PFSK-1 (cell line): ENCODE data around the gene HS2ST1.

Experiments used
- POLR2AphosphoS5 ChIP-seq: IDR thresholded peaks from 2 replicates; pipeline ENCODE4 v1.6.1; 2012; ENCODE audit warnings: low read depth, mild to moderate bottlenecking, control low read depth, low read length, moderate library complexity
- TF ChIP-seq, protein P1 (sequence below), 2 experiments: IDR thresholded peaks; 2 replicates each; pipeline versions ENCODE4 v1.6.1 to v1.8.0; 2011 to 2012; ENCODE audit warnings: low read depth in 2 of 2, low read length in 2 of 2, control low read depth in 1 of 2, inconsistent platforms in 1 of 2, mild to moderate bottlenecking in 1 of 2, moderate library complexity in 1 of 2; ENCODE audit not compliant: insufficient read depth in 1 of 2

DNA sequence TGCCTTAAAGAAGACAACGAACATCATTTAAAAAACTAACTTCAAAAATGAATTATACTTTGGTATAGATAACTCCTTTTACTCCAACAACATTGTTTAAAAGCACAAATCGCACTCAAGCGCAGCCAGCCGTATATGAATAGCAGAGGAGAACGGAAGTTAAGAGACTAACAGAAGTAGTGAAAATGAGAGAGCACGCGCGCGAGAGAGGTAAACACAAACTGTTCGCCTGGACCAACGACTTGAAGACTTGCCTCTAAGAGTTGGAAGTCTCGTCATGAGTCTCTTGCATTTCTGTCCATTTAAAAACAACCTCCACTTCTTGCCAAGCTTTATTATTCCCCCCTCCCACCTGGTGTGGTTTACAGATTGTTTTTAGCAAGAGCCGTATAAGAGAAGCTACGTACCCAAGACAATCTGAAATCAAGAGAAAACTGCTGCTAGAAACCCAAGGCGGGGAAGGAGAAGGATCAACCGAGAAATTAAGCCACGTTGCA is 988 bp upstream of the HS2ST1 start:
- TF ChIP-seq POLR2AphosphoS5, result no peak
- TF ChIP-seq, protein P1, sequence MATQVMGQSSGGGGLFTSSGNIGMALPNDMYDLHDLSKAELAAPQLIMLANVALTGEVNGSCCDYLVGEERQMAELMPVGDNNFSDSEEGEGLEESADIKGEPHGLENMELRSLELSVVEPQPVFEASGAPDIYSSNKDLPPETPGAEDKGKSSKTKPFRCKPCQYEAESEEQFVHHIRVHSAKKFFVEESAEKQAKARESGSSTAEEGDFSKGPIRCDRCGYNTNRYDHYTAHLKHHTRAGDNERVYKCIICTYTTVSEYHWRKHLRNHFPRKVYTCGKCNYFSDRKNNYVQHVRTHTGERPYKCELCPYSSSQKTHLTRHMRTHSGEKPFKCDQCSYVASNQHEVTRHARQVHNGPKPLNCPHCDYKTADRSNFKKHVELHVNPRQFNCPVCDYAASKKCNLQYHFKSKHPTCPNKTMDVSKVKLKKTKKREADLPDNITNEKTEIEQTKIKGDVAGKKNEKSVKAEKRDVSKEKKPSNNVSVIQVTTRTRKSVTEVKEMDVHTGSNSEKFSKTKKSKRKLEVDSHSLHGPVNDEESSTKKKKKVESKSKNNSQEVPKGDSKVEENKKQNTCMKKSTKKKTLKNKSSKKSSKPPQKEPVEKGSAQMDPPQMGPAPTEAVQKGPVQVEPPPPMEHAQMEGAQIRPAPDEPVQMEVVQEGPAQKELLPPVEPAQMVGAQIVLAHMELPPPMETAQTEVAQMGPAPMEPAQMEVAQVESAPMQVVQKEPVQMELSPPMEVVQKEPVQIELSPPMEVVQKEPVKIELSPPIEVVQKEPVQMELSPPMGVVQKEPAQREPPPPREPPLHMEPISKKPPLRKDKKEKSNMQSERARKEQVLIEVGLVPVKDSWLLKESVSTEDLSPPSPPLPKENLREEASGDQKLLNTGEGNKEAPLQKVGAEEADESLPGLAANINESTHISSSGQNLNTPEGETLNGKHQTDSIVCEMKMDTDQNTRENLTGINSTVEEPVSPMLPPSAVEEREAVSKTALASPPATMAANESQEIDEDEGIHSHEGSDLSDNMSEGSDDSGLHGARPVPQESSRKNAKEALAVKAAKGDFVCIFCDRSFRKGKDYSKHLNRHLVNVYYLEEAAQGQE (IDR thresholded peaks at IDR 0.05; ENCODE audit: insufficient read depth in 1 of 2, low read depth in 2 of 2, low read length in 2 of 2), result no peak
